Right lobe of liver (tissue), 4 donors: ENCODE measurements around the gene SLC2A2.

Experiments
- POLR2A ChIP-seq: fragments of 450-650 bp; IDR thresholded peaks from one replicate; pipeline ENCODE4 v1.6.1; 2017; ENCODE audit warnings: antibody characterized with exemption, mild to moderate bottlenecking
- TF ChIP-seq, protein P1 (sequence below), 4 donors: fragments of 200-600 bp in 3 of 4; fragments of 450-650 bp in 1 of 4; IDR thresholded peaks; one replicate each; pipeline versions ENCODE4 v1.5.1 to v1.8.0; 2016 to 2022; ENCODE audit warnings: antibody characterized with exemption in 4 of 4, mild to moderate bottlenecking in 2 of 4
- donor health status: DM: no; HTN: no; CAD: no.
- donor health status: DM: no; HTN: no; CAD: no.
- donor health status: DM: no; HTN: yes; CAD: no.

DNA sequence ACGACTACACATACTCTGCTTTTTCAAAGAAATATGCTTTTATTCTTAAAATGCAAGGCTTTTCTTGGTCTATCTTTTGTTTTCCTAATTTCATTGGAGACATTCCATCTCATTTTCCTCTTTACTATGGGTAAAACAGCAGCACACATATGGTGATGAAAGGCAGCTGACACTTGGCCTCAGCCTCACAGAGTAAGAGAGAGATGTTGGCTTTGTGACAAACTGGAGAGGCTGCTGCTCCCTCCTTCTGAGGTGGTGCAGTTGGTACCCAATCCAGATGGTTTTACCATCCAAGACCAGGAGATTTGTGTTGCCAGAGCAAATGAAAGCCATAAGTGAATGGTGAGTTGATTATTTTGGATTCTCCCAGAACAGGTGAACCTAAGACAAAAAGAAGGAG is 13.2 kb upstream of the SLC2A2 start:
- TF ChIP-seq, protein P1, sequence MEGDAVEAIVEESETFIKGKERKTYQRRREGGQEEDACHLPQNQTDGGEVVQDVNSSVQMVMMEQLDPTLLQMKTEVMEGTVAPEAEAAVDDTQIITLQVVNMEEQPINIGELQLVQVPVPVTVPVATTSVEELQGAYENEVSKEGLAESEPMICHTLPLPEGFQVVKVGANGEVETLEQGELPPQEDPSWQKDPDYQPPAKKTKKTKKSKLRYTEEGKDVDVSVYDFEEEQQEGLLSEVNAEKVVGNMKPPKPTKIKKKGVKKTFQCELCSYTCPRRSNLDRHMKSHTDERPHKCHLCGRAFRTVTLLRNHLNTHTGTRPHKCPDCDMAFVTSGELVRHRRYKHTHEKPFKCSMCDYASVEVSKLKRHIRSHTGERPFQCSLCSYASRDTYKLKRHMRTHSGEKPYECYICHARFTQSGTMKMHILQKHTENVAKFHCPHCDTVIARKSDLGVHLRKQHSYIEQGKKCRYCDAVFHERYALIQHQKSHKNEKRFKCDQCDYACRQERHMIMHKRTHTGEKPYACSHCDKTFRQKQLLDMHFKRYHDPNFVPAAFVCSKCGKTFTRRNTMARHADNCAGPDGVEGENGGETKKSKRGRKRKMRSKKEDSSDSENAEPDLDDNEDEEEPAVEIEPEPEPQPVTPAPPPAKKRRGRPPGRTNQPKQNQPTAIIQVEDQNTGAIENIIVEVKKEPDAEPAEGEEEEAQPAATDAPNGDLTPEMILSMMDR (IDR thresholded peaks at IDR 0.05), result no peak
- no peak for TF ChIP-seq POLR2A
